ENCODE results near the gene DGCR6.

- TF ChIP-seq CTCF (IDR thresholded peaks at IDR 0.05) (no peak), POLR2A (IDR thresholded peaks at IDR 0.05) (no peak)
Measured at GRCh38 chr22:18927573-18927972, 21.5 kb downstream of the DGCR6 start.
